Urothelium cell line (cell line): ENCODE measurements around the gene CCT5.
A peak's percentile ranks its signal among the peaks of the same experiment; 100 is the strongest.
"Not testable (repeated sequence)": the region's sequence is repeated elsewhere in the genome, so short reads cannot be mapped to it uniquely, and the experiment has no call there.

Experiments used
- DNase-seq: peaks from one replicate; pipeline ENCODE4 v3.0.0; 2011; ENCODE audit warnings: low spot score, mixed read lengths
- FAIRE-seq: peaks from 2 replicates; lab custom pipeline; 2011; peaks lifted over from hg19 to GRCh38; lab: Jason Lieb, UNC

The CCT5 gene

GRCh38 chr5:10275460-10275859 is 25.4 kb downstream of the CCT5 start:
- DNase-seq (no peak), FAIRE-seq (no peak)

DNA sequence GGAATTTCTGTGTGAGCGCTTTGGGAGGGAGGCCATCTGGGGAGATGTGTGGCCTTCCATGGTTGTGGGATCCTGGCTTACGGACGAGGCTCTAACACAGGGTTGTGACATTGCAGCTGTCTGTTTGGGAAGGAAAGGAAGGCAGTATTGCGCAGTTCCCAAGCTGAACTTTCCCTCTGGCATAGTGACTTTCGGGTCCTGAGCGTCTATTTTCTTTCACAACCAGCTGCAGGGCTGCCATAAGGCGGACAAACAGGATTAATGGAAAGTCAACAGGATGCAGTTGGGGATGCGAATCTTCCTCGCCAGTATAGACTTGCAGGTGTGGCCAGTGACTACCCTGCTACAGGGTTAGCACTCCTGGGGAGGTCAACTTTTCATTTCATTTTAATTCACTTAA is 25.9 kb downstream of the CCT5 start:
- no peak for DNase-seq
- no peak for FAIRE-seq

GRCh38 chr5:10276691-10277090 is 26.6 kb downstream of the CCT5 start:
- no peak for FAIRE-seq

GRCh38 chr5:10277773-10278630 is 27.9 kb downstream of the CCT5 start:
- DNase-seq (no peak), FAIRE-seq (no peak)

More at GRCh38 chr5:10276691-10277090, 26.6 kb downstream of the CCT5 start:
- no peak for DNase-seq

GRCh38 chr5:10278658-10279279 is 28.7 kb downstream of the CCT5 start:
- DNase-seq = no peak
- no peak for FAIRE-seq

DNA sequence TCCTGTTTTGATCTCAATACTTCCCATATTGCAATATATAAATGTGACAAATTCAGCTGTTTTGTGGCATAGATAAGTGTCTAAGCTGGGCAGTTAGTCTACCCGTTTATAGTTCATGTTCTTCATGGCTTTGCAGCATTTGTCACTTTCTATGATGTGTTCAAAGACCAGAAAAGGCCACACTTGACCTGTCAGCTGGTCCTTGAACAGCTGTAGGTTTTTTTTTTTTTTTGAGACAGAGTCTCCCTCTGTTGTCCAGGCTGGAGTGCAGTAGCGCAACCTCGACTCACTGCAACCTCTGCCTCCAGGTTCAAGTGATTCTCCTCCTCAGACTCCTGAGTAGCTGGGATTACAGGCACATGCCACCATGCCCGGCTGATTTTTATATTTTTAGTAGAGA is 29.2 kb downstream of the CCT5 start:
- no peak for FAIRE-seq
- DNase-seq = no peak

- FAIRE-seq (no peak), DNase-seq (no peak)
These were observed 30.0 kb downstream of the CCT5 start for GRCh38 chr5:10279925-10280720.

- DNase-seq (peak; percentile 89), FAIRE-seq (no peak)
These were observed 34.0 kb downstream of the CCT5 start for GRCh38 chr5:10283927-10284635.

- DNase-seq, FAIRE-seq: not testable (repeated sequence)
These were observed 35.3 kb downstream of the CCT5 start for GRCh38 chr5:10285362-10285761.

GRCh38 chr5:10286162-10286861 is 36.2 kb downstream of the CCT5 start:
- DNase-seq = no peak
- no peak for FAIRE-seq

DNA sequence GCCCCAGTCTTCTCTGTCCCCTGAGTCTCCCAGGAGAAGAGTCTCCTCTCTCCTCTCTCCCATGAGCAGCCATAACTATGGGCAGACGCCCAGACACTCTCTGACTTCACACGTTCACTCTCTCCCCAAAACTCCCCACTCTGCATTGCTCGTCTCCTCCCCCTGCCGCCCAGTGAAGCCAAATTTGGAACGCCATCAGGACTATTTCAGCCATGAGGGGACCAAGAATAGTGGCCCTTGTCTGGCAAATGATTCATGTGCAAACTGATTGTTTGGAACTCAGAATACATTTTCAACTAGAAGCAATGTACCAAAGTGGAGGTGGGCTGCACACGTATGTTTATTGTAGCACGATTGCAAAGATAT is 36.8 kb downstream of the CCT5 start:
- DNase-seq = no peak
- no peak for FAIRE-seq

DNA sequence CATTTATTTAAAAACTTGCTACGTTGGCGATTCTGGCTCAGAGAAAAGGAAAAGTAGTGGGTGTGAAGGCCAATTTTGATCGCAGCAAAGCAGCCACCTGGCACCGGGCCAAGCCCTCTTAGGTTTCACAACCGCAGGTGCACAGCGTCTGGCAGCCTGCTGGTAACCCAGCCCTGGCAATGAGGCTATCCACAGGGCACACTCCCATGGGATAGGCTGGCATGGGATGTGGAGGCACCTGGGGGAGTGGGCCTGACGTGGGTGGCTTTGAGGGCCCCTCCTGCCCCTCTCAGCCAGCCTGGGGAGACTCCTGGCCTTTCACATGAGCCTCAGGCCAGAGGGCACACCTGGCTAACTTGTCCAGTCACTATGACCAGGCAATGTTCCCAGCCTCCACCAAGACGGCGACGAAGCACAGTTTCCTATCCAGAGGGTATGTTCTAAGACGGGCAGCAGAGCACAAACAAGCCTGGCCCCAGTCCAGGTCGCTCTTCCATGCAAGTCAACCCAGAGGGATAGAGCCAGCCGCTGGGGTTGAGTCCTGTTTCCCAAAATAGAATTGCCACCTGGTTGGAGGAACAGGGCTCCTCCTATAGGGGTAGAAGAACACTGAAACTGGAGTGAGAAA is 38.6 kb downstream of the CCT5 start:
- DNase-seq (peak; percentile 80), FAIRE-seq (no peak)

- DNase-seq = no peak
- FAIRE-seq = no peak
These were observed 39.3 kb downstream of the CCT5 start for GRCh38 chr5:10289353-10289752.

DNA sequence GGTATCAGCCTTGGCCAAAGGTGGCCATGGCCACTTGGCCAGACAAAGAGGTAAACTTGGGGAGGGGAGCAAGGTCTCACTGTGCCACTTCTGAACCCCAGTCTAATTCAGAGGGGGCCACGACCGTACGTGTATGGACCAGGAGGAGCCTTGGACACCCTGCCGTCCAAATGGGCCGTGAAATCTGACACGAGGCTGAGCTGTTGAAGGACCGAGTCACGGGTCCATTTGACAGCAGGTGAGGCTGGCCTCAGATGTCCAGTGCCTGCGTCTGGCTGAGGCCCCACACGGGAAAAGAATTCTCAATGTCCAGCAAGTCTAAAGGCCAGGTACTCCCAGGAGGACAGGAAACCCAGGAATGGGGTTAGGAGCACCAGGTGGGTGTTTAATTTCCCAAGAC is 39.9 kb downstream of the CCT5 start:
- DNase-seq = no peak
- no peak for FAIRE-seq

GRCh38 chr5:10290438-10290837 is 40.4 kb downstream of the CCT5 start:
- FAIRE-seq (no peak), DNase-seq (no peak)

DNA sequence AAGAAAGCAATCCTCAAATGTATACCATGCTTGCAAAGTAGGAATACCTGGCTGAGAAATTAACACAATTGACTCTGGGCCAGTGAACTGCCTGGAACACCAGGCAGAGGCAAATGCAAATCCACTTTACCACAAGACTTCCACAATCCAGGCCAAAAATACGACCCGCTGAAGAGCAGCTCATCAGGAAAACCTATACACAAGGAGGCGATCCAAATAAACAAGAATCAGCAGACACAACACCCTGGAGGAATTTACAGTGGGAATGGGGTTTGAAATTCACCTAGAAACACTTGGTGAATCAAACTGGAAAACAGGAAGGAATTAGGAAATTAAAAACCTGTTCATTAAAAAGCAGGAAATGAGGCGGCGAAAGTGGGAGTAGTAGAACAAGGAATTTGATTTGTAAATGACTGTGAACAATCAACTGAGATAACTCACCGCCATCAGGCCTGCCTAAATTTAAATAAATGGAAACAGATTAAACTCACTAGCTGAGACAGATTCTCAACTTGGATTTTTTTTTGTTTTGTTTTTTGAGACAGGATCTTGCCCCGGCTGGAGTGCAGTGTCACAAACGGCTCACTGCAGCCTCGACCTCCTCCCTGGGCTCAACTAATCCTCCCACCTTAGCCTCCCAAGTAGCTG is 41.7 kb downstream of the CCT5 start:
- no peak for DNase-seq
- FAIRE-seq = no peak

DNA sequence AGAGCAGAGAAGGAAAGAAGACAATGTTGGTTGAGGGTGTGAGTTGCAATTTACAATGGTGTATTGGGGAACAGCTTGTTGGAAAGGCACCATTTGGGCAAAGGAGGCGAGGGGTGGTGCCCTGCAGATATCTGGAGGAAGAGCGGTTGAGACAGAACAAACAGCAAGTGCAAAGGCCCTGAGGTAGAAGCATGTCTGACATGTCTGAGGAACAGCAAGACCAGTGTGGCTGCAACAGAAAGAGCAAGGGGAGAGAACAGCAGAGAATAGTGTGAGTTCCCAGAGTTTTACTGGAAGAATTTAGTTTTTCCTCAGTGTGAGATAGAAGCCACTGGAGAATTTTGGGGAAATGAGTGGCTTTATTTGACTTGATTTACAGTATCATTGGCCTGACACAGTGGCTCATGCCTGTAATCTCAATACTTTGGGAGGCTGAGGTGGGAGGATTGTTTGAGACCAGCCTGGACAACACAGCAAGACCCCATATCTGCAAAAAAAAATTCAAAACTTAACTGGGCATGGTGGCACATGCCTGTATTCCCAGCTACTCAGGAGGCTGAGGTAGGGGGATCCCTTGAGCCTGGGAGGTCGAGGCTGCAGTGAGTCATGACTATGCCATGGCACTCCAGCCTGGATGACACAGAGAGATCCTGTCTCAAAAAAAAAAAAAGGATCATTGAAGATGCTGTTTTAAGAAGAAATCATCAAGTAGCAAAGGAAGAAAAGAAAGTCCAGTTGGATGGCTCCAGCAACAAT is 44.0 kb downstream of the CCT5 start:
- DNase-seq (no peak), FAIRE-seq (no peak)

DNA sequence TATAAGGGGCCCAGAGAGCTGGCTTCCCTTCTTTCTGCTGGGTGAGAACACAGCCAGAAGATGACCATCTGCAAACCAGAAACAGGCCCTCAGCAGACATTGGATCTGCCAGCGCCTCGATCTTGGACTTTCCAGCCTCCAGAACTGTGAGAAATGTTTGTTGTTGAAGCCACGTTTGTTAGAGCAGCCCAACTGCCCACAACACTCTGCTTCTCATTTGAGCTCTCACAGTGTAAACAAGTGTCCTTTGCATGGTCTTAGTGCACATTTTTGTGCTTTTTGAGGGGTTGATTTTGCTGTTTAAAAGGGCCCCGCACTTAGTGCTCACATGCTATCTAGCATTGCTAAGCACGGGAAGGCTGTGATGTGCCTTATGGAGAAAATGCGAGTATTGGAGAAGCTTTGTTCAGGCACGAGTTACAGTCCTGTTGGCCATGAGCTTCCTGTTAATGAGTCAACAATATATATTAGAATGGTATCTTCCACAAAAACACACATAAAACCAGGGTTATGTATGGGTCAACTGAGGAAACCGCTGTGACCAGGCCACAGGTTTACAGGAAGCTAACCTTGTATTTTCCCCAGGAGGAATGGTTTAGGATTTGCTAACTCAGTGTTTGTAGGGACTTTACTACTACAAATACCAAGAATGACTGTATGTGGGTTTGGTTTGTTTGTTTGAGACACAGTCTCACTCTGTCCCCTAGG is 45.7 kb downstream of the CCT5 start:
- no peak for DNase-seq

More for the DNA sequence above, 45.7 kb downstream of the CCT5 start:
- no peak for FAIRE-seq
